CD4-positive, alpha-beta T cell treated with Interleukin-4 for 1 hour (primary cell): ENCODE results near the gene PACSIN3.
"Not testable (repeated sequence)": the region's sequence is repeated elsewhere in the genome, so short reads cannot be mapped to it uniquely, and the experiment has no call there.

ENCODE experiments used
- DNase-seq, 2 donors: peaks; one replicate each; pipeline ENCODE4 v3.0.0-alpha.2; 2020 to 2022

PACSIN3 gene

DNA sequence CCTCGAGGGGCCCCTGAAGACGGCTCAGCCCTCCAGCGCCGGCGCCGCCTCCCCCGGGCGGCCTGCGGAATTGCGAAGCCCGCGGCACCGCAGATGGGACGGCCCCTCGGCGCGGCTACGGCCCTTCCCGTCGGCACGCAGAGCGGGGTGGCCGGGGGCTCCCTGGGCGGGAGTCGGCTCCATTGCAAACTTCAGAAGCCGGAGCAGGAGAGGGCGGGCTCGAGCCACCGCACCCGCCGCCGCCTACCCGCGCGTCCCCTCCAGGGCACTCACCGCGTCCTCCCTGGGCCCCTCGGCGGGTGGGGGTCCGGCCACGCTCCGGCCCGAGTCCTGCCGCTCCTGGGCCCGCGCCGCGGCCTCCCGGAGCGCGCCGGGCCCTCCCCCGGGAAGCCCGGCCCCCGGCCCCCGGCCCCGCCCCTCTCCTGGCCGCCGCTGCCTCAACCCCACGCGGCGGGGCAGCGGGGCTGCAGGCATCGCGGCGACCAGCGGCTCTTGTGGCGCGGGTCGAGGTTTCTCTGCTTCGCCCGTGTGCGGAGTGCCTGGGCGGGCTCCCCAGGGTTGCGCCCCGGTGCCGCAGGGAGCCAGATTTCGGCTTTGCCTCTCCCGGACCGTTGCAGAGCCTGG, at the start of gene PACSIN3:
PACSIN3 (minus strand) TSS at position 359 of the 624 bp plus-strand sequence. CDS start 3,707 bp downstream, outside the sequence.
- DNase-seq, result peak in 1 of 2 donors; percentile 38

GRCh38 chr11:47235163-47235562, 48.9 kb upstream of the PACSIN3 start:
- DNase-seq, result no peak

- DNase-seq, result peak; percentile 79 to 81
Measured at GRCh38 chr11:47234669-47235100, 48.5 kb upstream of the PACSIN3 start.

DNA sequence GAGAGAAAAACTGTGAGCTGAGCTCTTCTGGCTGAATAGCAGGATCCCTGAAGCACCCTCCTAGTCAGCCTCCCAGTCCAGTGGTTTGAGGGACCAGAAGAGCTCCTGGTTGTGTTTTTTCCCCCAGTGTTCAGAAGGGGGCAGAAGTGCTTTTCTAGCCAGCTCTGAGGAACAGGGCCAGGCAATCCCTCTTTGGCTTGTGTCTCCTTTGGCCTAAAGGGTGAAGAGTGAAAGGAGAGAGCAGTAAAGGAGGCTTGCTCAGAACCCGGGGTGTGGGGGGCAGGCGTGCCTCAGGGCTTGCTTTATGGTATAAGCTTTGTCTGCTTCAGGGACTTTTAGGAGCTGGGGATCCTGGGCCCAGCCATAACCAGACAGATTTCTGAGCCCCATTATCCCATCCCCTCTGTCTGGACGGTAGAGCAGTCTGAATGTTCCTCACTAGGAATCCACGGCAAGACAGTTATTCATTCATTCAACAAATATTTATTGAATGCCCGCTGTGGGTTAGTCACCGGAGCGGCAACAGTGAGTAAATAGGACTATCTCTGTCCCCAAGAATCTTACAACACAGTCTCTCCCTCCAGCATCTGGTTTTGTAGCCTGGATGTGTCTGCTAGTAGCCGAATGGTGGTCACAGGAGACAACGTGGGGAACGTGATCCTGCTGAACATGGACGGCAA, 47.9 kb upstream of the PACSIN3 start:
- DNase-seq, result peak in 1 of 2 donors; percentile 32

DNA sequence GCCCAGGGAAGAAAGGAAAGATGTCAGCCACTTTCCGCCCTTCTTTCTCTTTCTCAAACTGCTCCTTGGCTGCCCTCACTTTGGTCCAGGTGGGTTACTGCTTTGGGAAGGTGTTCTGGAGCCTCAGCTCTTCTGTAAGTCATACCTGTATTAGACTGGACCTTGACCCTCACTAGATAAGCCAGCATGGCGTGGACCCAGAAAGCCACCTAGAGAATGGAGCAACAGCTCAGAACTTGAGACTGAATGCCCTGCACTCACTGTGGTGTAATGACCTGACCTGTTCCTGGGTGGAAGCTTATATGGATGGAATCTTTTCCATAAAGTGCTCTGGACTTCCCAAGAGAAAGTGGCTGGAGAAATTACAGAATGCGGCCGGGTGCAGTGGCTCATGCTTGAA, 46.8 kb upstream of the PACSIN3 start:
- no peak for DNase-seq

DNA sequence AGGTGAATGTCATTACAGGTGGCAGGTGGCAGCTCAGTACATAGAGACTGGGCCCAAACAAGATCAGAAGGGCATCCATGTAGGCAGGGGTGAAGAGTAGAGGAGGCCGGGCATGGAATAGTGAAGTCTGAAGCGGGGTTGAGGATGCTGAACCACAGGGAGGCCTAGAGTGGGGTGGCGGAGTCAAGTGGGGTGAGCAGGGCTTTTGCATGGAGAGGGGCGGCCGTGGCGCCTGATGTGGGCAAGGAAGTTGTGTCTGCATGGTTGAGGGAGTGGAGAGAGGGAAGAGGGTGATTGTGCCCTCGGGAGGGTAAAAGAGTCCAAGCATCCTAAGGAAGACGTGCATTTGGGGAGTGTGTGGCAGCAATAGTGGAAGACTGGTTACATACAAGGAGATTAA, 42.9 kb upstream of the PACSIN3 start:
- DNase-seq, result no peak

DNA sequence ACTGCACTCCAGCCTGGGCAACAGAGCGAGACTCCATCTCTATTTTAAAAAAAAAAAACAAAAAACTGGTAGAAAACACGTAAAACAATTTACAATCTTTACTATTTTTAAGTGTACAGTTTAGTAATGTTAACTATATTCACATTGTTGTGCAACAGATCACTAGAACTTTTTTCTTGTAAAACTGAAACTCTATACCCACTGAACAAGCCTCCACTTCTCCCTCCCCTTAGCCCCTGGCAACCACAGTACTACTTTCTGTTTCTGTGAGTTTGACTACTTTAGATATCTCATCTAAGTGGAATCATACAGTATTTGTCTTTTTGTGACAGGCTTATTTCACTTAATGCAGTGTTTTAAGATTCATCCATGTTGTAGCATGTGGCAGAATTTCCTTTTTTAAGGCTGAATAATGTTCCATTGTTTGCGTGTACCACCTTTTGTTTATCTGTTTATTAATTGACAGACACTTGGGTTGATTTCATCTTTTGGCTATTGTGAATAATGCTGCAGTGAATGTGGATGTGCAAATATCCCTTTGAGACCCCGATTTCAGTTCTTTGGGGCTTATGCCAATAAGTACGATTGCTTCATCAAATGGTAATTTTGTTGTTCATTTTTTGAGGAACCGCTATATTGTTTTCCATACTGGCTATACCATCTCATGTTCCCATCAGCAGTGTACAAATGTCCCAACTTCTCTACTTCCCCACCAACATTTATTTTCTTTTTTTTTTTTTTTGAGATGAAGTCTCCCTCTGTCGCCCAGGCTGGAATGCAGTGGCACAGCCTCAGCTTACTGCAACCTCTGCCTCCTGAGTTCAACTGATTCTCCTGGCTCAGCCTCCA, 39.5 kb upstream of the PACSIN3 start:
- DNase-seq, result peak in 1 of 2 donors; percentile 15

DNA sequence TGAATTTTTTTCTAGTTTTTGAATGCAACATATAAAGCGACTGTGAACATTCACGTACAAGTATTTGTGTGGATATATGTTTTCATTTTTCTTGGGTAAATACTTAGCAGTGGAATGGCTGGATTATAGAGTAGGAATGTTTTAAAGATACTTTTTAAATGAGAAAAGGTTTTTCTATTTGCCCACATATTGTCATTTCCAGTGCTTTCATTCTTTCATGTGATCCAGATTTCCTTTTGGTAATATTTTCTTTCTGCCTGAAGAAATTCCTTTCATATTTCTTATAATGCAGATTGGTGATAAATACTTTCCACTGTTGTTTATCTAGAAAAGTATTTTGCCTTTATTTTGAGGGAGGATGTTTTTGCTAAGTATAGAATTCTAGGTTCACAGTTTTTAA, 36.5 kb upstream of the PACSIN3 start:
- no peak for DNase-seq

DNA sequence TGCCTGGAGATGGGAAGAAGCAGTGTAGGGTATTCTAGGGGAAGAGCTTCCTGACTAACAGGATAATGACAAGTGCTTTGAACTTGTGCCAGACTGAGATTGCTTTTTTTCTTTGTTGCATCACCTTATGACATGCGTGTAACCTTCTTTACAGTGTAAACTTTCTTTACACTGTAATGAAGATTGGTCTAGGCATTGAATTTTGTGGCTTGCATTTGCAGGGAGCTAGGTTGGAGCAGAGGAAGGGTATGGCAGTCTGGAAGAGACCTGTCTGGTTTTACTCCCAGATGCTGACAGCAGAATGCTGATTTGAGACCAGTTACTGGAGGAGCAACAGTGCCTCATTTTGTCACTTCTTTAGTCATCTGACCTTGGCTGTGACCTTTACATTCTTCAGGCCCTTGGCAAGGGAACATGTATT, 34.2 kb upstream of the PACSIN3 start:
- DNase-seq, result no peak

- DNase-seq, result peak; percentile 43 to 53
Measured at GRCh38 chr11:47216121-47216798, 30.0 kb upstream of the PACSIN3 start.

- DNase-seq, result no peak
Measured at GRCh38 chr11:47215366-47215910, 29.2 kb upstream of the PACSIN3 start.

- DNase-seq, result peak; percentile 85 to 87
Measured at GRCh38 chr11:47213950-47214565, 27.8 kb upstream of the PACSIN3 start.

GRCh38 chr11:47212938-47213337, 26.7 kb upstream of the PACSIN3 start:
- DNase-seq, result no peak

GRCh38 chr11:47208628-47209027, 22.4 kb upstream of the PACSIN3 start:
- DNase-seq, result no peak

GRCh38 chr11:47208008-47208552, 21.8 kb upstream of the PACSIN3 start:
- not testable (repeated sequence) for DNase-seq

DNA sequence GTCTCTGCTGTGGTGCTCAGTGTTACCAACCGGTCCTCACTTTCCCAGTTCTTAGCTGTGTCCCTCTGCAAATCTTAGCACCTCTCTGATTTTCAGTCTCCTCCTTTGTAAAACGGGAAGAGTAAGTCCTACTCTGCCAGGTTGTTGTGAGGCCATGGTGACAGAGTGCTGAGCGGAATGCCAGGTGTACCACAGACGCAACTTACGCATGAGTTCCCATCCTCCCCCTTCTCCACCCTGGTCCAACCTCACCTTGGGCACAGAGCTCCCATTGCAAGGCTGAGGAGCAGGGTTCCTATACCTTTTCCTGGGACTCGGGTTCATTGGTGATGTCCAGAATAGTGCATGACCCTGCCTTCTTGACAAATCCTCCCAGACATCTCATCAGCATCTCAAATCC, 21.2 kb upstream of the PACSIN3 start:
- no peak for DNase-seq

GRCh38 chr11:47206577-47206976, 20.3 kb upstream of the PACSIN3 start:
- DNase-seq, result not testable (repeated sequence)

- DNase-seq, result no peak
Measured at GRCh38 chr11:47204637-47204989, 18.4 kb upstream of the PACSIN3 start.

- DNase-seq, result no peak
Measured at GRCh38 chr11:47202576-47202975, 16.3 kb upstream of the PACSIN3 start.

DNA sequence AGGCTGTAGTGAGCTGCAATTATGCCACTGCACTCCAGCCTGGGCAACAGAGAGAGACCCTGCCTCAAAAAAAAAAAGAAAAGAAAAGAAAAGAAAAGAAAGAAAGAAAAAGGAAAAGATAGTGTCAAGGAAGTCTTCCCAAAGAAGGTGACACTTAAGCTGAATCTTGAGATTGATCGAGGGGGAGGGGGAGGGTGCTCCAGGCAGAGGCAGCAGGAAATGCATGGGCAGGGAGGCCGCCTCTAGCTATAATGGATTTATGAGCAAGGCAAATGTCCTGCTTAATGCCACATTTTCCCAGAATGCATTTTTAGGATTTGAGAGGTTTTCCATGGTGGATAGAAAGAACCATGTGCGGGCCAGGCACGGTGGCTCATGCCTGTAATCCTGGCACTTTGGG, 14.8 kb upstream of the PACSIN3 start:
- DNase-seq, result no peak

GRCh38 chr11:47198161-47198560, 11.9 kb upstream of the PACSIN3 start:
- not testable (repeated sequence) for DNase-seq

DNA sequence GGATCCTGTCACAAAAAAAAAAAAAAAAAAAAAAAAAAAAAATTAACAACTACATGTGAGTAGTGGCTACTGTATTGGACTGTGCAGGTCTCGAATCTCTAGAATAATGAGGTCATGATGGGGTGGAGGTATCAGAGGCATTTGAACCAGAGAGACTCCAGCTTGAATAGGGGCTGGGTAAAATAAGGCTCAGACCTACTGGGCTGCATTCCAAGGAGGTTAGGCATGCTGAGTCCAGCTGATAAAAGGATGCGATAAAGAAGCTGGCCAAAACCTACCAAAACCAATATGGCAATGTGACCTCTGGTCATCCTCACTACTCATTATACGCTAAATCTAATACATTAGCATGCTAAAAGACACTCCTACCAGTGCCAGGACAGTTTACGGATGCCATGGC, 5.9 kb upstream of the PACSIN3 start:
- no peak for DNase-seq
